ENCODE measurements around the gene UHMK1. TPM values are rescaled to one million over a fixed set of nuclear protein-coding genes. Genes with fewer than 3 reads are reported as not detected.

The UHMK1 gene
- total RNA-seq, 1 experiment from 2014 or later = 15.8 TPM

- H3K79me2 ChIP-seq (ENCODE audit: insufficient read depth, low read length) = no peaks in the 10 kb centered on the region
- no peak overlapping the region for H3K4me2 ChIP-seq (ENCODE audit: insufficient read depth, insufficient read length, low read length)
- H3K27me3 Mint-ChIP-seq (ENCODE audit: low read depth) = peaks cover 3% of the 10 kb centered on the region
- no peak overlapping the region for H3K56ac ChIP-seq (ENCODE audit: insufficient read length, low read depth, low read length)
- TF ChIP-seq, protein P1, sequence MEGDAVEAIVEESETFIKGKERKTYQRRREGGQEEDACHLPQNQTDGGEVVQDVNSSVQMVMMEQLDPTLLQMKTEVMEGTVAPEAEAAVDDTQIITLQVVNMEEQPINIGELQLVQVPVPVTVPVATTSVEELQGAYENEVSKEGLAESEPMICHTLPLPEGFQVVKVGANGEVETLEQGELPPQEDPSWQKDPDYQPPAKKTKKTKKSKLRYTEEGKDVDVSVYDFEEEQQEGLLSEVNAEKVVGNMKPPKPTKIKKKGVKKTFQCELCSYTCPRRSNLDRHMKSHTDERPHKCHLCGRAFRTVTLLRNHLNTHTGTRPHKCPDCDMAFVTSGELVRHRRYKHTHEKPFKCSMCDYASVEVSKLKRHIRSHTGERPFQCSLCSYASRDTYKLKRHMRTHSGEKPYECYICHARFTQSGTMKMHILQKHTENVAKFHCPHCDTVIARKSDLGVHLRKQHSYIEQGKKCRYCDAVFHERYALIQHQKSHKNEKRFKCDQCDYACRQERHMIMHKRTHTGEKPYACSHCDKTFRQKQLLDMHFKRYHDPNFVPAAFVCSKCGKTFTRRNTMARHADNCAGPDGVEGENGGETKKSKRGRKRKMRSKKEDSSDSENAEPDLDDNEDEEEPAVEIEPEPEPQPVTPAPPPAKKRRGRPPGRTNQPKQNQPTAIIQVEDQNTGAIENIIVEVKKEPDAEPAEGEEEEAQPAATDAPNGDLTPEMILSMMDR (conservative IDR thresholded peaks at IDR 0.05) = no peak
- no peaks in the 10 kb centered on the region for H3K4me1 Mint-ChIP-seq
- H3K36me3 Mint-ChIP-seq (ENCODE audit: insufficient read depth in 1 of 3, low read depth in 3 of 3) = no peaks in the 10 kb centered on the region
- DNase-seq = no peak
- H4K20me1 ChIP-seq (ENCODE audit: control insufficient read depth, insufficient read depth, insufficient read length) = no peaks in the 10 kb centered on the region
- H3K27ac ChIP-seq (ENCODE audit: insufficient read length, low read depth, low read length) = no peak overlapping the region
- H3K4ac ChIP-seq (ENCODE audit: low read depth, low read length) = no peak overlapping the region
- H3T11ph ChIP-seq (ENCODE audit: low read length) = no peak overlapping the region
- H2AFZ ChIP-seq (ENCODE audit: low read length) = no peak overlapping the region
- no peak overlapping the region for H2BK20ac ChIP-seq (ENCODE audit: low read depth, low read length, poor library complexity, severe bottlenecking)
- H3K9me3 Mint-ChIP-seq = peaks cover 0 to under 1% of the 10 kb centered on the region in 2 experiments; a peak in 1 of 5 replicates
- H4K8ac ChIP-seq (replicated peaks; ENCODE audit: insufficient read length, low read depth, low read length) = no peak overlapping the region
- H2BK120ac ChIP-seq (ENCODE audit: low read depth, low read length, poor library complexity, severe bottlenecking) = no peak overlapping the region
- no peak overlapping the region for H4K5ac ChIP-seq (ENCODE audit: insufficient read length, low read depth, low read length)
- H3K23ac ChIP-seq (ENCODE audit: insufficient read length, low read depth, low read length) = no peak overlapping the region
- H3K4me3 Mint-ChIP-seq = no peak overlapping the region
- H2AK5ac ChIP-seq (ENCODE audit: insufficient read length, low read length) = no peak overlapping the region
- no peaks in the 10 kb centered on the region for H3K4me1 ChIP-seq (ENCODE audit: insufficient read depth, low read length)
- H2BK12ac ChIP-seq (ENCODE audit: insufficient read length, low read depth, low read length) = no peak overlapping the region
- no peaks in the 10 kb centered on the region for H3K79me1 ChIP-seq (ENCODE audit: insufficient read depth, low read depth, low read length, poor library complexity, severe bottlenecking)
- H4K91ac ChIP-seq (ENCODE audit: insufficient read length, low read depth, low read length) = no peak overlapping the region
- H3K14ac ChIP-seq (ENCODE audit: insufficient read depth, low read length) = no peak overlapping the region
- no peaks in the 10 kb centered on the region for H3K23me2 ChIP-seq (ENCODE audit: insufficient read length, low read depth, low read length, poor library complexity, severe bottlenecking)
- H3K9me3 ChIP-seq (ENCODE audit: control insufficient read depth, low read depth, low read length) = no peaks in the 10 kb centered on the region
- H2BK15ac ChIP-seq (ENCODE audit: low read depth, low read length) = no peak overlapping the region
- no peak overlapping the region for H3K18ac ChIP-seq (ENCODE audit: insufficient read length, low read depth, low read length)
- no peaks in the 10 kb centered on the region for H3K27me3 ChIP-seq (ENCODE audit: insufficient read depth, low read length)
- no peak overlapping the region for H3K27ac Mint-ChIP-seq
- no peak overlapping the region for H3K9ac ChIP-seq (ENCODE audit: extremely low read depth, insufficient read length, low read length)
- H2BK5ac ChIP-seq (ENCODE audit: insufficient read length, low read length) = no peak overlapping the region
These were observed 12.4 kb upstream of the UHMK1 start for GRCh38 chr1:162485236-162485635.

Measured in H9 (cell line).